ENCODE measurements around the gene FA2H. TPM values are rescaled to one million over a fixed set of nuclear protein-coding genes. Genes with fewer than 3 reads are reported as not detected.
"Not testable (repeated sequence)": the region's sequence is repeated elsewhere in the genome, so short reads cannot be mapped to it uniquely, and the experiment has no call there.

FA2H gene
- total RNA-seq (1 to 10 TPM; 2.2 to 6.4 (median 3.5) TPM), polyA plus RNA-seq (1 to 10 TPM; 3.9 to 4.8 TPM)

- Histone ChIP-seq H3K27me3 (no peaks in the 10 kb centered on the region), H3K27ac (peak within 1 kb of the TSS; percentile 72 to 83 (median 80)), H3K4me3 (peak within 1 kb of the TSS; percentile 58 to 78 (median 74)), H3K4me1 (no peaks in the 10 kb centered on the region), H3K9me3 (no peaks in the 10 kb centered on the region), H3K36me3 (no peaks in the 10 kb centered on the region)
- no peak for FAIRE-seq
- WGBS, 2 donors = 0 to 1% methylated on average over 63 to 94 of the region's 94 CpGs
- peak in 3 of 4 donors; percentile 18 to 40 (median 24) for TF ChIP-seq CTCF (IDR thresholded peaks at IDR 0.05)
- peak; percentile 96 to 98 (median 98) for ATAC-seq
- intact Hi-C loops (cut with DNase I) = no loop called here
- peak; percentile 92 to 98 (median 96) for DNase-seq
These were observed at the start of gene FA2H for GRCh38 chr16:74774223-74775139. TSS of gene FA2H (minus strand) at chr16:74774820. CDS start at chr16:74774755, 65 bp downstream.

GRCh38 chr16:74817851-74818250 lies 43.2 kb upstream of the FA2H start:
- 60 to 63% methylated on average over 7 of the region's 7 CpGs for WGBS, 2 donors
- no peaks in the 10 kb centered on the region for H3K36me3 ChIP-seq
- no peak for DNase-seq
- H3K27ac ChIP-seq = no peak overlapping the region
- no peak for TF ChIP-seq CTCF (IDR thresholded peaks at IDR 0.05)
- intact Hi-C loops (cut with DNase I) = no loop called here
- no peak for ATAC-seq
- no peaks in the 10 kb centered on the region for H3K4me1 ChIP-seq
- FAIRE-seq = no peak
- H3K27me3 ChIP-seq = no peaks in the 10 kb centered on the region
- no peaks in the 10 kb centered on the region for H3K9me3 ChIP-seq
- H3K4me3 ChIP-seq = no peak overlapping the region

GRCh38 chr16:74813109-74813641 lies 38.6 kb upstream of the FA2H start:
- Histone ChIP-seq H3K9me3 (no peaks in the 10 kb centered on the region), H3K36me3 (no peaks in the 10 kb centered on the region), H3K27me3 (no peaks in the 10 kb centered on the region), H3K4me3 (no peak overlapping the region), H3K27ac (no peak overlapping the region), H3K4me1 (no peaks in the 10 kb centered on the region)
- DNase-seq (peak; percentile 80 to 98 (median 92)), FAIRE-seq (no peak), ATAC-seq (peak; percentile 100)
- intact Hi-C loops (cut with DNase I) = no loop called here
- 5% methylated on average over 25 of the region's 25 CpGs for whole genome bisulfite sequencing, 2 donors
- TF ChIP-seq CTCF (IDR thresholded peaks at IDR 0.05) = peak; percentile 91 to 98 (median 94)

- no peak for TF ChIP-seq CTCF (IDR thresholded peaks at IDR 0.05)
- H3K4me1 ChIP-seq = no peaks in the 10 kb centered on the region
- H3K36me3 ChIP-seq = no peaks in the 10 kb centered on the region
- H3K27me3 ChIP-seq = no peaks in the 10 kb centered on the region
- no peak overlapping the region for H3K4me3 ChIP-seq
- H3K27ac ChIP-seq = no peak overlapping the region
- intact Hi-C loops (cut with DNase I) = no loop called here
- FAIRE-seq = no peak
- no peaks in the 10 kb centered on the region for H3K9me3 ChIP-seq
- no peak for DNase-seq
- ATAC-seq = no peak
- WGBS, 2 donors = 18 to 51% methylated on average over 2 of the region's 2 CpGs
These were observed 37.3 kb upstream of the FA2H start for GRCh38 chr16:74811911-74812310.

GRCh38 chr16:74811216-74811615 lies 36.6 kb upstream of the FA2H start:
- H3K36me3 ChIP-seq; FAIRE-seq; DNase-seq; H3K27me3 ChIP-seq; H3K4me1 ChIP-seq; H3K4me3 ChIP-seq; intact Hi-C loops (cut with DNase I); H3K27ac ChIP-seq; ATAC-seq; H3K9me3 ChIP-seq: not testable (repeated sequence)
- 91 to 93% methylated on average over 1 of the region's 1 CpG for WGBS, 2 donors

Measured in pancreas (tissue), 10 donors.